Stomach (tissue), 9 donors: ENCODE results near the gene CENPP. TPM values are rescaled to one million over a fixed set of nuclear protein-coding genes. Genes with fewer than 3 reads are reported as not detected.

Source experiments
- DNase-seq, 2 donors: peaks; one replicate each; pipeline versions ENCODE4 v3.0.0 to v3.0.0-alpha.2; 2013 to 2019
- H3K27ac ChIP-seq, 5 donors: fragments of 200-600 bp in 4 of 5; sonication (generic) in 4 of 5; one replicate each; pipeline ENCODE4 v1.5.1; 2013 to 2019; ENCODE audit warnings: mild to moderate bottlenecking in 1 of 5, moderate library complexity in 1 of 5
- H3K27me3 ChIP-seq, 3 donors: fragments of 200-600 bp; sonication (generic); one replicate each; pipeline ENCODE4 v1.5.1; 2017 to 2019; ENCODE audit warnings: mixed run types in 1 of 3
- H3K36me3 ChIP-seq, 4 donors: fragments of 200-600 bp; sonication (generic); 1 replicate in 3 of 4; 2 replicates in 1 of 4; pipeline ENCODE4 v1.5.1; 2016 to 2019
- H3K4me1 ChIP-seq, 4 donors: fragments of 200-600 bp; sonication (generic); one replicate each; pipeline ENCODE4 v1.5.1; 2016 to 2019
- H3K4me3 ChIP-seq, 4 donors: fragments of 200-600 bp; sonication (generic) in 3 of 4; one replicate each; pipeline ENCODE4 v1.5.1; 2016 to 2019; ENCODE audit warnings: mild to moderate bottlenecking in 1 of 4
- H3K9me3 ChIP-seq, 4 donors: fragments of 200-600 bp; sonication (generic); one replicate each; pipeline ENCODE4 v1.5.1; 2016 to 2019
- EP300 ChIP-seq: sonication (generic); formaldehyde crosslinking; IDR thresholded peaks from one replicate; pipeline ENCODE4 v1.6.1; 2017; ENCODE audit warnings: antibody characterized with exemption
- POLR2A ChIP-seq, 4 donors: fragments of 450-650 bp; IDR thresholded peaks; one replicate each; pipeline ENCODE4 v1.6.1; 2016; ENCODE audit warnings: antibody characterized with exemption in 4 of 4, control low read depth in 2 of 4, mild to moderate bottlenecking in 1 of 4, moderate library complexity in 1 of 4
- POLR2AphosphoS5 ChIP-seq, 3 donors: sonication (generic); formaldehyde crosslinking; IDR thresholded peaks; one replicate each; pipeline ENCODE4 v1.6.1; 2016; ENCODE audit warnings: antibody characterized with exemption in 3 of 3
- WGBS, 5 donors: extraction: QIAGEN DNeasy Blood & Tissue Kit in 3 of 5; methylation state at CpG; one replicate each; pipeline versions ENCODE4 v1.1.5 to v1.1.7; 2013 to 2018; 5-methylcytosine and 5-hydroxymethylcytosine counted together
- intact Hi-C: fragments of 100-400 bp; cut with DNase I; formaldehyde crosslinking; loops from one replicate; pipeline ENCODE4 v1.15.1; 2023; ENCODE audit warnings: low total_unique reads
- polyA plus RNA-seq, 3 donors: library from polyadenylated mRNA; stranded (reverse); fragments of 200-250 nt; gene quantifications; one replicate each; pipeline ENCODE4 v1.2.3, GENCODE V29; 2013
- total RNA-seq, 5 donors: library from RNA; depleted of rRNA; stranded (reverse); fragments of >200 nt; gene quantifications; one replicate each; pipeline versions ENCODE4 v1.1.0 to v1.2.3, GENCODE V29; 2014 to 2016
- TF ChIP-seq, protein P1 (sequence below), 7 experiments: fragments of 450-650 bp in 4 of 7; fragments of 200-600 bp in 3 of 7; sonication (generic) in 3 of 7; IDR thresholded peaks; one replicate each; pipeline ENCODE4 v1.5.1; 2016 to 2019; ENCODE audit warnings: antibody characterized with exemption in 7 of 7, control low read depth in 2 of 7, mild to moderate bottlenecking in 1 of 7
- donor health status: healthy with polysubstance abuse.
- donor health status: Bipolar disorder and iron deficiency.
- donor health status: healthy.

CENPP gene
- total and polyA plus RNA-seq, 8 donors = 1.3 to 37.9 (median 3.2) TPM

DNA sequence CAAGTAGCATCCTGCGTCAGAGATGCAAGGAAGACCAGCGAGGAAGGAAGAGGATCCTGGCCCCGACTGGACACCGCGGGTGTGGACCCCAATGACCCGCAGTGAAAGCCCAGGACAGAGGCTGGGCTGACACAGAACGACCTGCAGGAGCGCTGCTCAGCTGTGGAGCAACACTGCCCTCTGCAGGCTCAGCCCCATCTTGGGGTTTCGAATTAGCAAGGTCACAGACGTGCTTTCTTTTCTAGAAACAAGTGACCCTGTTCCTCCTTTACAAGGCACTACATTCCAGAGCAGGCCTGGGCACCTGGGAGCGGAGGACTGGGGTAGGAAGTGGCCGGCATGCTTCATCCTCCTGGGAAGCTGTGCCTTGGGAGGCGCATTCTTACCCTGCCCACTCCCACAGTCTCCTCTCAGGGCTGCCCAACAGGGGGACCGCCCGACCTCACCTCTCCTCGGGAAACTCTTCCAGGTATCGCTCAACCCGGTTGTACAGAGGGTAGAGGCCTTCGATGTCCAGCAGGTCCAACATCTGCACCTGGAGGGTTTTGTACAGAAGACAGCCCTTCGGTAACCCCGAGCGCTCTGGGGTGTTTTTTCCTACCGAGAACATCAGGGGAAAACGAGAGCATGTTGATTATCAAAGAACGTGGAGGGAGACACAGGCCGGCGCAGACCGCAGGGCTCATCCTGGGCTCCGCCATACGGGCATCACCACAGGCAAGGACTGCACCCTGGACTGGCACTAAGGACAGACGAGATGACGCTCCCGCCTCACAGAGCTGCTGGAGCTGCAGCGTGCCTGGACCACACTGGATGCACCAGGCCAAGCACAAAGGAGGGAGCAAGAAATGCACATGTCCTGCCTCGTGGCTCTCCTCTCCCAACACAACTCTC, 309.2 kb downstream of the CENPP start:
- TF ChIP-seq, protein P1, sequence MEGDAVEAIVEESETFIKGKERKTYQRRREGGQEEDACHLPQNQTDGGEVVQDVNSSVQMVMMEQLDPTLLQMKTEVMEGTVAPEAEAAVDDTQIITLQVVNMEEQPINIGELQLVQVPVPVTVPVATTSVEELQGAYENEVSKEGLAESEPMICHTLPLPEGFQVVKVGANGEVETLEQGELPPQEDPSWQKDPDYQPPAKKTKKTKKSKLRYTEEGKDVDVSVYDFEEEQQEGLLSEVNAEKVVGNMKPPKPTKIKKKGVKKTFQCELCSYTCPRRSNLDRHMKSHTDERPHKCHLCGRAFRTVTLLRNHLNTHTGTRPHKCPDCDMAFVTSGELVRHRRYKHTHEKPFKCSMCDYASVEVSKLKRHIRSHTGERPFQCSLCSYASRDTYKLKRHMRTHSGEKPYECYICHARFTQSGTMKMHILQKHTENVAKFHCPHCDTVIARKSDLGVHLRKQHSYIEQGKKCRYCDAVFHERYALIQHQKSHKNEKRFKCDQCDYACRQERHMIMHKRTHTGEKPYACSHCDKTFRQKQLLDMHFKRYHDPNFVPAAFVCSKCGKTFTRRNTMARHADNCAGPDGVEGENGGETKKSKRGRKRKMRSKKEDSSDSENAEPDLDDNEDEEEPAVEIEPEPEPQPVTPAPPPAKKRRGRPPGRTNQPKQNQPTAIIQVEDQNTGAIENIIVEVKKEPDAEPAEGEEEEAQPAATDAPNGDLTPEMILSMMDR (IDR thresholded peaks at IDR 0.05) = peak in 5 of 7 experiments; percentile 80 to 91 (median 84)
- no peak for TF ChIP-seq POLR2A (IDR thresholded peaks at IDR 0.05)
- TF ChIP-seq POLR2AphosphoS5 (IDR thresholded peaks at IDR 0.05) = peak in 1 of 3 donors; percentile 74
- Histone ChIP-seq H3K27me3 (no peaks in the 10 kb centered on the region), H3K36me3 (peaks cover 35 to 96% (median 94%) of the 10 kb centered on the region in 4 donors), H3K4me3 (no peak overlapping the region), H3K27ac (peak overlapping the region in 2 of 5 donors; percentile 20 to 39), H3K9me3 (no peaks in the 10 kb centered on the region), H3K4me1 (peaks cover 0 to 13% (median 4%) of the 10 kb centered on the region in 4 donors)
- intact Hi-C loops = loop anchor here (5.0 to 10.0 kb wide), 2 partner anchors 290 to 498 kb away; no protein-coding TSS in a partner anchor
- WGBS, 5 donors = 64 to 69% (median 67%) methylated on average over 30 to 35 of the region's 35 CpGs
- DNase-seq = peak; percentile 74 to 92

DNA sequence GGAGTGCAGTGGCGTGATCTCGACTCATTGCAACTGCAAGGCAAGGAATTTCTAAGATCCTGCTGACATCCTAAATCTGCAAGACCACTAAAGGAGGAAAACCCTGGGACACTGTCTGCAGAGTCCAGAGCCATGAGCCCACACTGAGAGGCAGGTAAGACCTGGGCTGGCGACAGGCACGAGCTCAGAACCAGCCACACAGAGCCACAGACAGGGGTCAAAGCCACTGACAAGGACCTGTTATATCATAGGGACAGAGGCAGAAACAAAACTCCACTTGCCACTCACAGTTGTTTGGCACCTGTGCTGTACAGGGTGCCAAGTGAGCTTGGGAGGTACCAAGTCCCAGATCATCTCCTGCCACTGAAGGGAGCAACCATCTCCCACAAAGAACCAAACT, 310.0 kb downstream of the CENPP start:
- peak in 1 of 2 donors; percentile 2 for DNase-seq
- TF ChIP-seq EP300 = no peak
- no peak for TF ChIP-seq POLR2A (IDR thresholded peaks at IDR 0.05)
- TF ChIP-seq POLR2AphosphoS5 (IDR thresholded peaks at IDR 0.05) = no peak
- TF ChIP-seq, protein P1 (IDR thresholded peaks at IDR 0.05) = no peak
- WGBS, 5 donors = 93 to 98% (median 94%) methylated on average over 4 of the region's 4 CpGs

DNA sequence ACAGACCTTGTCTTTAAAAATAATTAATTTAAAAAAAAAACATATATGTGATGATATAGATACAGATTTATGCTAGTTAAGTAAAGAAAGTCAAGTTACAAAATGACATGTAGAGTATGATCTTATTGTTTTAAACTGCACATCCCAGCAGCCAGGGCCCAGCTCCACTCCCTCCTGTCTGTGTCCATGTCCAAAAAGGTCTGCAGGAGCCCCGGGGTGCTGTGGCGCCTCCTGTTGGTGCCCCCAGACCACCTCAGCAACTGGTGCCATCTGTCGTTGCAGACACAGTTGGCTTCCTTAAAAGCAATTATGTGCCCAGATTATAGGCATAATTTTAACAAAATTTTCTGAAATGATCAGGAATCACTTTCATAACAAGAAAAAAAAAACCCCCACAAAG, 310.9 kb downstream of the CENPP start:
- no peak for DNase-seq

More for the DNA sequence above, 310.0 kb downstream of the CENPP start:
- no peaks in the 10 kb centered on the region for H3K9me3 ChIP-seq
- no peak overlapping the region for H3K27ac ChIP-seq
- peaks cover 43 to 96% (median 96%) of the 10 kb centered on the region in 4 donors for H3K36me3 ChIP-seq
- intact Hi-C loops = loop anchor here (10.0 kb wide), 1 partner anchor 291 kb away; no protein-coding TSS in a partner anchor
- no peaks in the 10 kb centered on the region for H3K27me3 ChIP-seq
- H3K4me3 ChIP-seq = no peak overlapping the region
- H3K4me1 ChIP-seq = peaks cover 0 to 13% (median 4%) of the 10 kb centered on the region in 4 donors

DNA sequence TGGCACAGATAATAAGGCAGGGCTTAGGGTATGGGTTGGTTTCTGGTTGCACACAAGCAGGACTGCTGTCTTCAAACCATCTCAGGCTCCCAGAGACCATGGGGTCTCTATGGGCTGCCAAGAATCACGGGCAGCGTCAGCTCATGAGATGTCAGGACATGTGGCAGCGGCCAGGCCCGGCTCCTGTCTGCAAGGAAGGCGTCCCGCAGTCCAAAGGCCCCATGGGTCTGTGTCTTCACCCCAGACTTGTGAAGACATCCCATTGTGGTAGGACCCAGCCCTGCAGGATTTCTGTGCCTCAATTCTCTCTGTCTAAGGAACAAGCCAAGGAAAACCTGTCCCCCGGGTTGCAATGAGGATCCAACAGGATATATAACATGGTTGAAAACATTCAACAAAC, 311.6 kb downstream of the CENPP start:
- no peak overlapping the region for H3K4me3 ChIP-seq
- 92 to 94% (median 93%) methylated on average over 7 of the region's 7 CpGs for WGBS, 5 donors
- H3K27me3 ChIP-seq = no peaks in the 10 kb centered on the region
- peaks cover 54 to 100% (median 97%) of the 10 kb centered on the region in 4 donors for H3K36me3 ChIP-seq
- TF ChIP-seq, protein P1 (IDR thresholded peaks at IDR 0.05) = no peak
- TF ChIP-seq POLR2A (IDR thresholded peaks at IDR 0.05) = no peak
- no peak for TF ChIP-seq POLR2AphosphoS5 (IDR thresholded peaks at IDR 0.05)
- no peak for TF ChIP-seq EP300
- peak in 1 of 2 donors; percentile 24 for DNase-seq
- H3K27ac ChIP-seq = no peak overlapping the region
- intact Hi-C loops = loop anchor here (10.0 kb wide), 1 partner anchor 293 kb away; no protein-coding TSS in a partner anchor
- peaks cover 0 to 13% (median 4%) of the 10 kb centered on the region in 4 donors for H3K4me1 ChIP-seq
- H3K9me3 ChIP-seq = no peaks in the 10 kb centered on the region

More for the DNA sequence above, 310.9 kb downstream of the CENPP start:
- TF ChIP-seq, protein P1 (IDR thresholded peaks at IDR 0.05) = no peak
- TF ChIP-seq POLR2A (IDR thresholded peaks at IDR 0.05) (no peak), EP300 (no peak), POLR2AphosphoS5 (IDR thresholded peaks at IDR 0.05) (no peak)
- Histone ChIP-seq H3K4me3 (no peak overlapping the region), H3K36me3 (peaks cover 51 to 100% (median 97%) of the 10 kb centered on the region in 4 donors), H3K9me3 (no peaks in the 10 kb centered on the region), H3K27me3 (no peaks in the 10 kb centered on the region), H3K27ac (no peak overlapping the region), H3K4me1 (peaks cover 0 to 13% (median 4%) of the 10 kb centered on the region in 4 donors)
- WGBS, 5 donors = 78 to 98% (median 94%) methylated on average over 3 of the region's 3 CpGs
- intact Hi-C loops = loop anchor here (10.0 kb wide), 1 partner anchor 292 kb away; no protein-coding TSS in a partner anchor
